Sigmoid colon (tissue), 4 donors: ENCODE measurements around the gene MARK3.
A peak's percentile ranks its signal among the peaks of the same experiment; 100 is the strongest.

ENCODE experiments used
- POLR2A ChIP-seq, 2 donors: fragments of 450-650 bp; IDR thresholded peaks; one replicate each; pipeline ENCODE4 v1.6.1; 2016; ENCODE audit warnings: antibody characterized with exemption in 2 of 2, mild to moderate bottlenecking in 2 of 2, moderate library complexity in 2 of 2
- POLR2AphosphoS5 ChIP-seq, 4 donors: sonication (generic); formaldehyde crosslinking; IDR thresholded peaks; one replicate each; pipeline ENCODE4 v1.6.1; 2017; ENCODE audit warnings: antibody characterized with exemption in 4 of 4
- TF ChIP-seq, protein P1 (sequence below), 4 experiments: fragments of 450-650 bp in 3 of 4; fragments of 200-600 bp in 1 of 4; IDR thresholded peaks; one replicate each; pipeline ENCODE4 v1.5.1; 2016 to 2019; ENCODE audit warnings: antibody characterized with exemption in 4 of 4, mild to moderate bottlenecking in 3 of 4, moderate library complexity in 2 of 4

DNA sequence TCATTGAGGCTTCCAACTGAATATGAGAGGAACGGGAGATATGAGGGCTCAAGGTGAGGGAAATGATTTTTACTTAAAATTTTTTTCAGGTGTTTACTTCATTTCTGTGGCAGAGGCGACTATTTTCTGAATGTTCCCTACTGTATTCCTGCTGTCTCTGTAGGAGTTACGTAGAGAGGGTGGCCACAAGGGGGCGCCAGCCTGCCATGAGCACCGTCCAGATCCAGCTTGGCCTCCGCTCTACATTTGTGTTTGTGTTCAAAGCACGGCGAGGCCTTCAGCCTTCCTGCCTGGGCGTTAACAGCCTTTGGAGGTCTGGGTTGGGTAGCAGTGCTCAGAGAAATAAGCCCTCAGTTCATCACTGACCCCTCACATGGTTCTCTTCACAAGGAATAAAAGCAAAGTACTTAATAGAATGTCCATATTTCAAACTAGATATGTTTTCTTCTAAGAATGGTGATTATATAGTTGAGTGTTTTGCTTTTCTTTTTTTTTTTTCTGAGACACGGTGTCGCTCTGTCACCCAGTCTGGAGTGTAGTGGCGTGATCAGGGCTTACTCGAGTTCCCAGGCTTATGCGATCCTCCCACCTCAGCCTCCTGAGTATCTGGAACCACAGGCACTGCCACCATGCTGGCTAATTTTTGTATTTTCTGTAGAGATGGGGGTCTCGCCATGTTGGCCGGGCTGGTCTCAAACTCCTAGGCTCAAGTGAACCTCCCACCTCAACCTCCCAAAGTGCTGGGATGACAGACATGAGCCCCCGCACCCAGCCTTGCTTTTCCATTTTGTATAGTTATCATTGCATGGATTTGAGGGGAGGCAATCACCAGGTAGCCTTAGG is 115.2 kb downstream of the MARK3 start:
- TF ChIP-seq POLR2A (IDR thresholded peaks at IDR 0.05) (no peak), POLR2AphosphoS5 (IDR thresholded peaks at IDR 0.05) (peak in 3 of 4 donors; percentile 21 to 50 (median 49))
- TF ChIP-seq, protein P1, sequence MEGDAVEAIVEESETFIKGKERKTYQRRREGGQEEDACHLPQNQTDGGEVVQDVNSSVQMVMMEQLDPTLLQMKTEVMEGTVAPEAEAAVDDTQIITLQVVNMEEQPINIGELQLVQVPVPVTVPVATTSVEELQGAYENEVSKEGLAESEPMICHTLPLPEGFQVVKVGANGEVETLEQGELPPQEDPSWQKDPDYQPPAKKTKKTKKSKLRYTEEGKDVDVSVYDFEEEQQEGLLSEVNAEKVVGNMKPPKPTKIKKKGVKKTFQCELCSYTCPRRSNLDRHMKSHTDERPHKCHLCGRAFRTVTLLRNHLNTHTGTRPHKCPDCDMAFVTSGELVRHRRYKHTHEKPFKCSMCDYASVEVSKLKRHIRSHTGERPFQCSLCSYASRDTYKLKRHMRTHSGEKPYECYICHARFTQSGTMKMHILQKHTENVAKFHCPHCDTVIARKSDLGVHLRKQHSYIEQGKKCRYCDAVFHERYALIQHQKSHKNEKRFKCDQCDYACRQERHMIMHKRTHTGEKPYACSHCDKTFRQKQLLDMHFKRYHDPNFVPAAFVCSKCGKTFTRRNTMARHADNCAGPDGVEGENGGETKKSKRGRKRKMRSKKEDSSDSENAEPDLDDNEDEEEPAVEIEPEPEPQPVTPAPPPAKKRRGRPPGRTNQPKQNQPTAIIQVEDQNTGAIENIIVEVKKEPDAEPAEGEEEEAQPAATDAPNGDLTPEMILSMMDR (IDR thresholded peaks at IDR 0.05), result peak; percentile 91 to 93 (median 92)
